HG03469 (cell line): ENCODE results near the gene ZBED2.
"Not testable (repeated sequence)": the region's sequence is repeated elsewhere in the genome, so short reads cannot be mapped to it uniquely, and the experiment has no call there.

Source experiments
- ATAC-seq: cut with Tn5 transposase; IDR thresholded peaks from one replicate; pipeline ENCODE4 v1.9.1; 2021; ENCODE audit warnings: mild to moderate bottlenecking, moderate library complexity, moderate number of reproducible peaks; ENCODE audit not compliant: unreplicated experiment

ZBED2 gene

GRCh38 chr3:111577798-111578685 lies 17.1 kb downstream of the ZBED2 start:
- peak; percentile 98 for ATAC-seq

DNA sequence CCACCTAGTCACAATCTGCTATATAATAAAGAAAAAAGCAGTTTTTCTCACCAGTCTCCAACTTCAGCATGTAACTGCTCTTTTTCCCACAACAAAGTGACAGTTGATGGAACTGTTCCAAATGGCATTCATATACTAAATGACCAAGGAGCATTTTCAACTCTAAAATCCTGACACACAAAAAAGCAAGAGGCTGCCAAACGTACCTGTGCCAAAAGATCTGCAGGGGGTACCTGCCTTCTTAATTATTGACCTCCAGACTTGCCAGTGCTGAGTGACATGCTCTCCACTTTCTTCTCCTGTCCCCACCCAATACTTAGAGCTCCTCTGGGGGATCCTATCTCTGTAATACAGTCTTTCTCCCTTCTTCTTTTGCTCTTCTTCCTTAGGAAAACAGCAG lies 18.0 kb downstream of the ZBED2 start:
- ATAC-seq: no peak

DNA sequence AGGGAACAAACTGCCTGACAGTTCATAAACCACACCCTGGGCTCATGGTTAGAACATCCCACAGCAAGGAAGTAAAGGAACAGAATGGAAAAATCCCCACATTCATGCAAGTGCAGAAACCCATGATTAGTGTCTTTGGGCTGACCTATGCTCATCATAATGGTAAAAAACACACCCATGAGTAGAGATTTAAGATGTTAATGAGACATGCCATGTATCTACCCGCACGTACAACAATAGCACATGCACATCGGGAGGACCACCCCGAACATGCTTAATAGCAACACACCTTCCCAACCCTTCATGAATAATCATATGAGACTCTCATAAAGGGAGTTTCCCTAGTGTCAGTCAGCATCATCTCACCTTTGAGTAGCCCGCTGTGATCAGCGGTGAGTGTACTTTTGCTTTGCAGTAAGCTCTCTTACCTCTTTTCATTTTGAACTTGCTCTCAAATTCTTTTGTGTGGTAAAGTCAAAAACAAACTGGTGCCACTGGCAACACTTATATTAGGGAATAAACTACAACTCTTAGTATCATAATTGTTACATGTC lies 23.2 kb downstream of the ZBED2 start:
- ATAC-seq: no peak

DNA sequence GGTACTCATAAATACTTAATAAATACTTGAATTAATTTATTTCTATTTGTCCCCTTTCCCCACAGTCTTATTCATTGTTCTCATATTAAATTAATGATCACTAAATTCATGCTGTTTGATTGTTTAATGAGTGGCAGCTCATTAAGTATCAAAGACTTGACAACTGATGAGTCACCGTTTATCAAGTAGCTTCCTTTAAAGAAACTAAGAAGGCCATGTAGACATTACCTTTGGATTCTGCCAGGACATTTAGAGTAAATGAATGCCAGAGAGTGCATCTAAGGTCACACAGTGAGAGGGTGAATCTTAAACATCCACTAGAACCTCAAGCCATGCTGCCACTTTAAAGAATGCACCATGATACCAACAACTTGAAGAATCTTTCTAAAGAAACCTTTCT lies 23.9 kb downstream of the ZBED2 start:
- ATAC-seq: no peak

DNA sequence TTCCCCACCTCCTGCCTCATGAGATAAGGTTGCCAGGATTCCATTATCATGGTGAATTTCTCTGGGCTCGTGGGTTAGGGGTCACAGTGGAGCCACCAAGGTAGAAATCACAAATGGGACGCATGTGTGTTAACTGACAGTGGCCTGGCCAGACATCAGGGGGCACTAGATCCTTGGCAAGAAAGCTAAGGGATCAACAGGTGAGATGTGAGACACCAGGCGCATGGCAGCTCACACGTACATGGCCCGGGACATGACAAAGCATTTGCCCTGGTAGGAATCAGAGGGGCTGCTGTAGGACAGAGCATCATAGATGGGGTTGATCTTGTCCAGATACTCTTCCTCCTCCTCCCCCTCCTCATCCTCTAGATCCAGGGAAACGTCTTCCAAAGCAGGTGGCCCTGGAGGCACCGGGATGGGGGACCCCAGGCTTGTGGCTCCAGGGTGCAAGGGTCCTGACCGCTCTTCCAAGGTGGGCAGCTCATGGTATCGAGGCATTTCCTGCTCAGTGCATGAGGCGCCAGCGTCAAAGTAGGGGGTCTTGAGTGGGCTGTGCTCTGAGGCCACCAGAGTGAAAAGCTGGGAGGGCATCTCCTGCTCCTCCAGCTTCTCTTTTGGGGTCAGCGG lies 24.6 kb downstream of the ZBED2 start:
- ATAC-seq: no peak

GRCh38 chr3:111568911-111569310 lies 26.2 kb downstream of the ZBED2 start:
- no peak for ATAC-seq

GRCh38 chr3:111568355-111568754 lies 26.8 kb downstream of the ZBED2 start:
- no peak for ATAC-seq

DNA sequence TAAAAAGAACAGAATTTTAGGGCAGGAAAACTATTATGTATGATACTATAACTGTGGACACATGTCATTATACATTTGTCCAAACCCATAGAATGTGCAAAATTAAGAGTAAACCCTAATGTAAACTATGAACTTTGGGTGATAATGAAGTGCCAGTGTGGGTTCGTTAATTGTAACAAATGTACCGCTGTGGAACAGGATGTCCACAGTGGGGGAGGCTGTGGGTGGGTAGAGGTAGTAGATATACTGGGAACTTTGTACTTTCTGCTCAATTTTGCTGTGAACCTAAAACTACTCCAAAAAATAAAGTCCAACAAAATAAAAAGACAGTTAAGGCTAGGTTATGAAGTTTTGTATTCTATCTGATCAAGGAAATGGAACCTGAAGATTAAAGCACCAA lies 28.3 kb downstream of the ZBED2 start:
- ATAC-seq: no peak

- ATAC-seq: not testable (repeated sequence)
Measured at GRCh38 chr3:111561902-111562301, 33.2 kb downstream of the ZBED2 start.

DNA sequence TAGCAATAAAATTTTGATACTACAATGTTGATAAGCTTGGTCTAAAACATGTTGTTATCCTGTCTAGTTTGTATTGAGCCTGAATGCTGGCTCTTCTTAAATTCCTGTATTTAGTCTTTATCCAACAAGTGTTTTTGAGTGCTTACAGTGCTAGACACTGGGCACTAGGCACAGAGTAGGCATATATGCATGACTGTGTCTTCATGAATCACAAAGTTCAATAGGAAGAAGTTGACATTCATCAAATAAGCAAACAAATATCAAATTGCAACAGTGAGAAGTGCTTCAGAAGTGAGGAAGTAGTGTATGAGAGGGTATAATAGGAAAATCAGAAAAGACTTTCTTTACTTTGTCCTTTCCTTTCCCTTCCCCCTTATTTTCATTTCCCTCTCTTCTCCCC lies 46.4 kb downstream of the ZBED2 start:
- ATAC-seq: no peak

DNA sequence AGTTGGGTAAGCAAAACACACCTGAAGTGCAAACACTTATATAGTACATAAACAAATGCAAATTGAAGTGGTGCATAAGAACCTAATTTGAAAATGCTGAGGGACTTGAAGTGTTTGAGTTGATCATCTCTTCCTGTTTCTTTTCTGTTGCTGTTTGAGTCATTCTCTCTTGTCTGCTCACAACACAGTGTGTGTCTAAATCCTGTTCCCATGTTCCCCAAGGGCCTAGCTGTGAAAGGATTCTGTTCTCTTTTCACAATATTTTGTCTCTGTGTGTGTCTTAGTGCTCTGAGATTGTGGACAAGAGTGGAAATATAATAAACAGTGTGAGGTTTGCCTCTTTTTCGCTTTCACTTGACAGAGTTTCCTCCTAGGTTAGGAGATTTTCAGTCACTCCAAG lies 47.1 kb downstream of the ZBED2 start:
- peak; percentile 46 for ATAC-seq

DNA sequence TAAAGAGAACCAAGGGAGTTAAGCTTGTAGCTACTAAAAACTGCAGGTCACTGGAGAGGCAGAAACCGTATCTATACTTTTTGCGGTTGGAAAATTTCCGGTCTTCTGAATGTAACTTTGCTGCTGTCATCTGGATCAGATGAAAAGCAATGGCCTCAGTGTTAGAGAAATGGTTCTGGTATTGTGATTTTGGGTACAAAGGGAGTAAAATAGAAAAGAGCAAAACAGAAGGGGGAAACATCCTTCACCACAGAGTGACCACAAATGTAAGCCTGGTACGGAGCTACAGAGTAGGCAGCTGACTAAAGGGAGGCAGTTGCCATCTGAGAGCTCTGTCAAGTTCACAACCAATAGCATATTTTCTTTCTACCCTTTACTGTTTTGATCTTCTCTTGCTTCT lies 47.5 kb downstream of the ZBED2 start:
- ATAC-seq: peak; percentile 88

DNA sequence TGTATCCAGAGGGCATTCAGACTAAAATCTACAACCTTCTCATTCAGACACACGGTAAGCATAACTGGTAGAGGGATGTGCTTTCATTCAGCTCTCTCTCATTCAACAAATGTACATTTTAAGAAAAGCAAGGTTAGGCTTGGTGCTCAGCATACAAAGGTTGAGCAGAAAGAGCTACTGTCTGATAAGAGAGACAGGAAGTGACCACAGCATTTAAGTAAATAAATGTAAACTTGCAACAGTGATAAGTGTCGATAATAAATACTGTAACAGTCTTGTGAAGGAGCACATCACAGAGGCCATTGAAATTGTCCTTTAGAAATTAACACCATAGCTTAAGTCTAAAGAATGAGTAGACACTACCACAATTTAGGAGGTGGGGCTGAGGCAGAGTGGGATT lies 49.8 kb downstream of the ZBED2 start:
- ATAC-seq: no peak
